HEK293T (cell line): ENCODE results near the gene PDE6H.

Experiments used
- CTCF ChIA-PET: fragments of 350-600 bp; formaldehyde crosslinking; extraction: SDS; loops from one replicate; lab custom pipeline; 2021; ENCODE audit warnings: antibody characterized with exemption, inconsistent platforms; lab: Yijun Ruan, JAX
- POLR2A ChIA-PET: fragments of 350-600 bp; formaldehyde crosslinking; extraction: SDS; loops from one replicate; lab custom pipeline; 2020; ENCODE audit warnings: antibody characterized with exemption, inconsistent platforms; lab: Yijun Ruan, JAX
- DNase-seq: peaks from one replicate; pipeline ENCODE4 v3.0.0; 2012; ENCODE audit warnings: mixed read lengths; ENCODE audit errors: extremely low spot score
- ARNT ChIP-seq: fragments of 450-650 bp; IDR thresholded peaks from 2 replicates; pipeline ENCODE4 v1.6.1; 2017; ENCODE audit warnings: mild to moderate bottlenecking
- BHLHE40 ChIP-seq: fragments of 450-650 bp; IDR thresholded peaks from 2 replicates; pipeline ENCODE4 v1.6.1; 2016; ENCODE audit warnings: mild to moderate bottlenecking, moderate library complexity, borderline replicate concordance
- CTBP1 ChIP-seq: fragments of 450-650 bp; IDR thresholded peaks from 2 replicates; pipeline ENCODE4 v1.6.1; 2016; ENCODE audit warnings: borderline replicate concordance
- ELF4 ChIP-seq: fragments of 450-650 bp; IDR thresholded peaks from 2 replicates; pipeline ENCODE4 v1.6.1; 2017; ENCODE audit warnings: antibody characterized with exemption
- FOXA1 ChIP-seq: fragments of 450-650 bp; IDR thresholded peaks from 2 replicates; pipeline ENCODE4 v1.6.1; 2016; ENCODE audit warnings: mild to moderate bottlenecking
- FOXK2 ChIP-seq: fragments of 450-650 bp; IDR thresholded peaks from 2 replicates; pipeline ENCODE4 v1.6.1; 2016; ENCODE audit warnings: mild to moderate bottlenecking
- FOXM1 ChIP-seq: fragments of 450-650 bp; IDR thresholded peaks from 2 replicates; pipeline ENCODE4 v1.6.1; 2017; ENCODE audit warnings: mild to moderate bottlenecking, borderline replicate concordance
- HDGF ChIP-seq: fragments of 450-650 bp; IDR thresholded peaks from 2 replicates; pipeline ENCODE4 v1.6.1; 2017; ENCODE audit warnings: antibody characterized with exemption, borderline replicate concordance
- L3MBTL2 ChIP-seq: fragments of 450-650 bp; conservative IDR thresholded peaks from 2 replicates; pipeline ENCODE4 v1.6.1; 2016; ENCODE audit warnings: mild to moderate bottlenecking
- LEF1 ChIP-seq: fragments of 450-650 bp; IDR thresholded peaks from 2 replicates; pipeline ENCODE4 v1.6.1; 2017; ENCODE audit warnings: mild to moderate bottlenecking, borderline replicate concordance
- NFRKB ChIP-seq: fragments of 450-650 bp; IDR thresholded peaks from 2 replicates; pipeline ENCODE4 v1.6.1; 2016; ENCODE audit warnings: mild to moderate bottlenecking, moderate library complexity
- SP1 ChIP-seq: fragments of 450-650 bp; IDR thresholded peaks from 2 replicates; pipeline ENCODE4 v1.6.1; 2017
- SUZ12 ChIP-seq: fragments of 450-650 bp; IDR thresholded peaks from 2 replicates; pipeline ENCODE4 v1.6.1; 2016; ENCODE audit warnings: mild to moderate bottlenecking
- TARDBP ChIP-seq: fragments of 450-650 bp; IDR thresholded peaks from 2 replicates; pipeline ENCODE4 v1.6.1; 2016
- ZNF384 ChIP-seq: fragments of 450-650 bp; IDR thresholded peaks from 2 replicates; pipeline ENCODE4 v1.6.1; 2016
- TF ChIP-seq, protein P1 (sequence below): fragments of 450-650 bp; IDR thresholded peaks from 2 replicates; pipeline ENCODE4 v1.6.1; 2016

The PDE6H gene

DNA sequence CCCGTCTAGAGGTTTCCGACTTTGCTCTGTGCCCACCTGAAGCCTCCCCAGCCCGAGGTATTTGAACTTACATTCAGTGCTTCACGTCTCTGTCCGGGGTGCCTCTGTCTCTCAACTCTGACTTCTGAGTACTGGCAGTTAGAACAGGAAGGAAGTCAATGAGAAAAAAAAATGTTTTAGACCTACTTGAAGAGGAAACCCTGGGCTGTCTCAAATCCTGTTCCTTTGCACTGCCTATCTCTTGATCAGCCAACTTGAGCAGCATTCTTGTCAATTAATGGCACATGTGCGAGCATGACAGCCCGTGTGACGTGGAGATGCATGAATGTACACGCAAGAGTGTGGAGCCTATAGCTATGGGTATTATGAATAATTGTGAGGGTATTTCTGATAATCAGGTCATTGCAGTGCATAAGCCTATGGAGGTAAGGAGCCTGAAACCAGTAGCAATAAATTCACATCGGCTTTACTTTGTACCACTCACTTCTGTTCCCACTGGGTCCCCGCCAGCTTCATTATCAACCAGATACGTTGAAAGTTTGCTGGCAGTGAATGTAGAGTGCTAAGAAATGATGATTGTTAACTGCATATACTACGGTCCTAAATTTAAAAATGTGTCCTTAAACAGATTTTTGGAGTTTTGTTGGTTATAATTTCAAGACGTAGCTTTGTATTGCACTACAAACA, 11.2 kb upstream of the PDE6H start, which contains the start of gene ARHGDIB:
TSS of gene ARHGDIB (minus strand) at position 136 of the 687 bp plus-strand sequence. CDS start 10,889 bp downstream, outside the sequence.
- no peak for DNase-seq
- TF ChIP-seq ARNT (no peak), FOXK2 (no peak), HDGF (no peak), ELF4 (no peak), BHLHE40 (no peak), CTBP1 (no peak), FOXM1 (no peak), NFRKB (no peak)
- ChIA-PET POLR2A (no interaction called here), CTCF (no interaction called here)

DNA sequence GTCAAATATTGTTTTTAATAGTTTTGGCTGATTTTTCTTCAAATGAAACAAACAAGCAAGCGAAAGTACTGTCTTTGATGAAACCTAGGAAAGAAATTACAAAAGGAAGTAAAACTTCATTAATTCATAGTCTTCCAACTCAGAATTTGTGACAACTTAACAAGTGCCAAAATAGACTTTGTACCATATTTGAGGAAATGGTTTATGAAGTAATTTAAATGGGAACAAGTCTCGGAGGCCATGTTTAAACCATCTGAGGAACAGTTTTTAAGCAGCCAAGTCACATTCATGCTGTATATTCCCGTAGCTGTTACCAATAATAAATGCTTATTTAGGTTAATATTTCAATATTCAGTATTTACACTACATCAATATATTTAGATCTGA, 10.7 kb upstream of the PDE6H start:
- ChIA-PET CTCF (no interaction called here), POLR2A (no interaction called here)
- TF ChIP-seq SUZ12 (no peak), HDGF (no peak), LEF1 (no peak), ARNT (no peak), BHLHE40 (no peak), CTBP1 (no peak), SP1 (no peak), L3MBTL2 (no peak), ZNF384 (no peak), TARDBP (no peak), FOXA1 (no peak), FOXK2 (no peak), NFRKB (no peak), ELF4 (no peak), FOXM1 (no peak)
- TF ChIP-seq, protein P1, sequence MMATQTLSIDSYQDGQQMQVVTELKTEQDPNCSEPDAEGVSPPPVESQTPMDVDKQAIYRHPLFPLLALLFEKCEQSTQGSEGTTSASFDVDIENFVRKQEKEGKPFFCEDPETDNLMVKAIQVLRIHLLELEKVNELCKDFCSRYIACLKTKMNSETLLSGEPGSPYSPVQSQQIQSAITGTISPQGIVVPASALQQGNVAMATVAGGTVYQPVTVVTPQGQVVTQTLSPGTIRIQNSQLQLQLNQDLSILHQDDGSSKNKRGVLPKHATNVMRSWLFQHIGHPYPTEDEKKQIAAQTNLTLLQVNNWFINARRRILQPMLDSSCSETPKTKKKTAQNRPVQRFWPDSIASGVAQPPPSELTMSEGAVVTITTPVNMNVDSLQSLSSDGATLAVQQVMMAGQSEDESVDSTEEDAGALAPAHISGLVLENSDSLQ, result no peak
- no peak for DNase-seq

DNA sequence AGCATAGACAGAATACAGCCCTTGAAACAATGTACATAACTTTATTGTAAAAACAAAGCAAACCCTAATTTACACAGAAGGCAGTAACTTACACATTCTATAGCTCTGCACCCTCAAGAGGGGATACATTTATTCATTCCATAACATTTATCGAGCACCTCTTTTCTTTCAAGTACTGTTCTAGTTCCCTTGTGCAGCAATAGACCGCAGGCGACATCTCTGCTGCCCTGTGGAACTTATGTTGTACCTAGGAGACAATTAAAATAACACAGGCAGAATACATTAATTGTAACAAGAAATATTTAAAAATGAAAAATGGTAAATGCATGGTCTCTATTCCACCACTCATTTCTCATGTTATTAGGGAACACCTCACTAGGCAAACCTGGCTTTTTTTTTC, 10.0 kb upstream of the PDE6H start:
- no peak for DNase-seq
- TF ChIP-seq FOXM1 (no peak), NFRKB (no peak), FOXK2 (no peak), CTBP1 (no peak), TARDBP (no peak), HDGF (no peak)
- TF ChIP-seq, protein P1, result no peak
- CTCF ChIA-PET, result no interaction called here
- POLR2A ChIA-PET, result no interaction called here

DNA sequence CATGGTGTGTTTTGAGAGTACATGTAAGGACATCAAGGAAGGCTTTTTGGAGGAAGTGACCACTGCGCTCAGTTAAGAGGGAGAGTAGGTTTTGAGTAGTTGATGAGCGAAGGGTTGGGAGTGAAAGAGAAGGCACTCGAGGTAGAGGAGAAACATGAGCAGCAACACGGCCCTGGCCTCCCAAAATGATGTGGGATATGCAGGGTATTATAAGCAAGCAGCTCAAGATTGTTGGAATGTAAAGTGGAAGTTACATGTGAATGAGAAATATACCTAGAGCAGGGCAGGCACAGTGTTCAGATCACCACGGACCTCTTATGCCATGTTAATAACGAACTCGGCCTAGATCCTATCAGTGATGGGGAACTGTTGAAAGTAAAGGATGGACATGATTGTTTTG, 9.3 kb upstream of the PDE6H start:
- POLR2A ChIA-PET, result no interaction called here
- TF ChIP-seq FOXA1 (no peak), ZNF384 (no peak), TARDBP (no peak), FOXK2 (no peak), BHLHE40 (no peak), ELF4 (no peak), FOXM1 (no peak), L3MBTL2 (no peak), HDGF (no peak), SUZ12 (no peak), LEF1 (no peak), NFRKB (no peak), ARNT (no peak), CTBP1 (no peak), SP1 (no peak)
- TF ChIP-seq, protein P1, result no peak
- no peak for DNase-seq
- CTCF ChIA-PET, result no interaction called here

DNA sequence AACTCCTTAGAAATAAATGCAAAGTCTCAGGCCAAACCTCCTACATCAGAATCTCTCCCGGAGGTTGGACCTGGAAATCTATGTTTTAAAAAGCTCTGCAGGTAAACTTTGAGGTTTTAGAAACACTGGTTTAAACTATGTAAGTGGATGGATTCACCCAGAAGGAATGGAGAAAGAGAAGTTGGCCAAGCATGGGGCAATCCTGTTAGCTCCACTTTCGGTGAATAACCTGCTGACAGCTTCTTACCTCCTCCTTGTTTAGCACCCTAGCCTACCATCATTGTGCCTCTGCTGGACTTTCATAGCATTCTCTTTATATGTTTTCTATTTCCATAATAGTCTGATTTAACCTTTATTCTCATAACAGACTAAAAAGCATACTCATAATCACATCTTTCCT, 8.4 kb upstream of the PDE6H start:
- no peak for TF ChIP-seq CTBP1
- TF ChIP-seq ZNF384, result no peak
- TF ChIP-seq ELF4, result no peak
- no peak for TF ChIP-seq ARNT
- TF ChIP-seq NFRKB, result no peak
- no peak for TF ChIP-seq SP1
- no peak for TF ChIP-seq L3MBTL2
- DNase-seq, result no peak

DNA sequence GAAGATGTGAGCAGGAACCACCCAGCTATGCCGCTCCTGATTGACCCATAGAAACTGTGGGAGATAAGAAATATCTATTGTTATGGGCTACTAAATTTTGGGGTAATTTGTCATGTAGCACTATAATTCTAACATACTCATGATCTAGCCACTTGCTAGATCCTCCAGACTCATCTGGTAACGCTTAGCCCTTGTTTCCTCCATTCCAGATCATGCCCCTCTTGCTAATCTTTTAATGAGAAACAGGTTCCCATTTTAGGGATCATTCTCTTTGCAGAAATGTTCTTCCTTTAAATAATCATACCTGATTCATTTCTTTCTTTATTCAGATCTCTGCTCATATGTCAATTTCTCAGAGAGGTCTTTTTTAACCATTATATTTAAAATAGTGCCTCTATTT, 7.6 kb upstream of the PDE6H start:
- TF ChIP-seq LEF1, result no peak
- TF ChIP-seq SP1, result no peak
- no peak for TF ChIP-seq FOXM1
- TF ChIP-seq FOXK2, result no peak
- TF ChIP-seq CTBP1, result no peak
- TF ChIP-seq ZNF384, result no peak
- no peak for TF ChIP-seq SUZ12
- TF ChIP-seq, protein P1, result no peak
- TF ChIP-seq FOXA1, result no peak
- TF ChIP-seq HDGF, result no peak
- CTCF ChIA-PET, result no interaction called here
- no peak for DNase-seq
- POLR2A ChIA-PET, result no interaction called here

More for the DNA sequence above, 8.4 kb upstream of the PDE6H start:
- ChIA-PET CTCF (no interaction called here), POLR2A (no interaction called here)
